A673 (cell line): ENCODE results near the gene BEGAIN. TPM values are rescaled to one million over a fixed set of nuclear protein-coding genes. Genes with fewer than 3 reads are reported as not detected.
A peak's percentile ranks its signal among the peaks of the same experiment; 100 is the strongest.

Experiments used
- BruUV-seq: library from RNA; stranded (reverse); fragments of 400-500 nt; replicated peaks from 2 replicates; lab custom pipeline; 2021; lab: Mats Ljungman, UMichigan
- CTCF ChIA-PET: fragments of 300-600 bp; sonication (Branson Sonifier 250); formaldehyde crosslinking; loops from one replicate; lab custom pipeline; 2022; ENCODE audit warnings: antibody characterized with exemption; lab: Charles Lee
- POLR2A ChIA-PET: fragments of 300-600 bp; sonication (Branson Sonifier 250); formaldehyde crosslinking; loops from one replicate; lab custom pipeline; 2022; ENCODE audit warnings: antibody characterized with exemption; ENCODE audit not compliant: low non-redundant PET; lab: Charles Lee
- DNase-seq: peaks from one replicate; pipeline ENCODE4 v3.0.0-alpha.2; 2015; ENCODE audit warnings: low spot score
- H3K27ac ChIP-seq: fragments of 200-600 bp; sonication (generic); 2 replicates; pipeline ENCODE4 v1.5.1; 2016; ENCODE audit warnings: mixed run types, low read depth, mild to moderate bottlenecking, mixed read lengths, antibody characterized with exemption, low read length; ENCODE audit not compliant: poor library complexity, severe bottlenecking
- H3K27me3 ChIP-seq: fragments of 200-600 bp; sonication (generic); replicated peaks from 2 replicates; pipeline ENCODE4 v1.6.1; 2017; ENCODE audit warnings: mixed run types, low read depth, mild to moderate bottlenecking, mixed read lengths, antibody characterized with exemption, low read length; ENCODE audit not compliant: insufficient read depth, poor library complexity
- H3K36me3 ChIP-seq: fragments of 200-600 bp; sonication (generic); 2 replicates; pipeline ENCODE4 v1.6.1; 2016; ENCODE audit warnings: mixed run types, mild to moderate bottlenecking, mixed read lengths, antibody characterized with exemption, low read length; ENCODE audit not compliant: insufficient read depth, poor library complexity, severe bottlenecking
- H3K4me1 ChIP-seq: fragments of 200-600 bp; sonication (generic); 2 replicates; pipeline ENCODE4 v1.6.1; 2017; ENCODE audit warnings: mixed run types, mild to moderate bottlenecking, mixed read lengths, antibody characterized with exemption, low read length; ENCODE audit not compliant: insufficient read depth, poor library complexity, severe bottlenecking
- H3K4me3 ChIP-seq: fragments of 200-600 bp; sonication (generic); 2 replicates; pipeline ENCODE4 v1.5.1; 2016; ENCODE audit warnings: low read depth, mixed run types, mild to moderate bottlenecking, mixed read lengths, low read length; ENCODE audit not compliant: poor library complexity, severe bottlenecking
- H3K9me3 ChIP-seq: fragments of 200-600 bp; sonication (generic); 2 replicates; pipeline ENCODE4 v1.6.1; 2016; ENCODE audit warnings: mixed run types, low read depth, mild to moderate bottlenecking, mixed read lengths, antibody characterized with exemption, low read length; ENCODE audit not compliant: poor library complexity, severe bottlenecking
- EZH2 ChIP-seq: fragments of 200-600 bp; sonication (generic); IDR thresholded peaks from 2 replicates; pipeline ENCODE4 v1.6.1; 2017; ENCODE audit warnings: borderline replicate concordance, low read depth, mild to moderate bottlenecking, mixed read lengths, antibody characterized with exemption, low read length; ENCODE audit not compliant: poor library complexity, severe bottlenecking
- intact Hi-C: fragments of 100-400 bp; cut with micrococcal nuclease; formaldehyde crosslinking; loops from one replicate; pipeline ENCODE4 v1.10.0; 2022; ENCODE audit not compliant: unreplicated experiment
- total RNA-seq: library from RNA; stranded (reverse); gene quantifications from 2 replicates; pipeline ENCODE4 v1.2.3, GENCODE V29; 2021
- TF ChIP-seq, protein P1 (sequence below): fragments of 300-800, 200-600 bp; sonication (generic); conservative IDR thresholded peaks from 2 replicates; pipeline ENCODE4 v1.5.1; 2017; ENCODE audit warnings: low read depth, mild to moderate bottlenecking, antibody characterized with exemption, low read length, moderate library complexity, mixed read lengths

The BEGAIN gene
- total RNA-seq, 1 experiment from 2014 or later, result 0.84 TPM

DNA sequence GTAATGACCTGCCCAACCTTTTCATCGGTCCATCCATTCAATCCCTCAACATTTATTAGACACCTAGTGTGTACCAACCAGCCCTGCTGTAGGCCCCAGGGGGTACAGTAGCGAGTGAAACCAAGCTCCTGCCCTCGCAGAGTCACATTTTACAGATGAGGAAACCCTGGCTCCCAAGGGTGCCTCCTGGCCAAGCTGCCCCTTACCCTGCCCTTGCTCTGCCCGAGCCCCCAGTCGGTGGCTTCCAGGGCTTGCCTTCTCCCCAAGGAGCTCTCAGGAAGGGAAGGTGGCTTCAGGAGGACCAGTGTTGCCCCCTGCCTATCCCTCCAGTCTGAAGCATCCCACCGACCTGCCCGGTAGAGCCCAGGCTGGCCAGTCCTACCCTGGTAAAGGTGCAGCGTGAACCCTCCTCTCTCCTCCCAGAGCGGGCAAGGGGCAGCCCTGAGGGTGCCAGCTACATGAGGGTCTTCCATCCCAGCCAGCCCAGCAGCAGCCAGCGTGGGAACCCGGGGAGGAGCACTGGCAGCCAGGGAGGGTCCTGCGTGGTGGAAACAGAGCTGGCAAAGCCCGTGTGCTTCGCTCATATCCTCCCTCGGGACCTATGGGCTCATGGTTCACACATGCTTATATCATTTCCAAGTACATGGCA lies 670 bp upstream of the BEGAIN start:
- TF ChIP-seq, protein P1, sequence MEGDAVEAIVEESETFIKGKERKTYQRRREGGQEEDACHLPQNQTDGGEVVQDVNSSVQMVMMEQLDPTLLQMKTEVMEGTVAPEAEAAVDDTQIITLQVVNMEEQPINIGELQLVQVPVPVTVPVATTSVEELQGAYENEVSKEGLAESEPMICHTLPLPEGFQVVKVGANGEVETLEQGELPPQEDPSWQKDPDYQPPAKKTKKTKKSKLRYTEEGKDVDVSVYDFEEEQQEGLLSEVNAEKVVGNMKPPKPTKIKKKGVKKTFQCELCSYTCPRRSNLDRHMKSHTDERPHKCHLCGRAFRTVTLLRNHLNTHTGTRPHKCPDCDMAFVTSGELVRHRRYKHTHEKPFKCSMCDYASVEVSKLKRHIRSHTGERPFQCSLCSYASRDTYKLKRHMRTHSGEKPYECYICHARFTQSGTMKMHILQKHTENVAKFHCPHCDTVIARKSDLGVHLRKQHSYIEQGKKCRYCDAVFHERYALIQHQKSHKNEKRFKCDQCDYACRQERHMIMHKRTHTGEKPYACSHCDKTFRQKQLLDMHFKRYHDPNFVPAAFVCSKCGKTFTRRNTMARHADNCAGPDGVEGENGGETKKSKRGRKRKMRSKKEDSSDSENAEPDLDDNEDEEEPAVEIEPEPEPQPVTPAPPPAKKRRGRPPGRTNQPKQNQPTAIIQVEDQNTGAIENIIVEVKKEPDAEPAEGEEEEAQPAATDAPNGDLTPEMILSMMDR, result no peak
- Histone ChIP-seq H3K9me3 (no peaks in the 10 kb centered on the region), H3K36me3 (no peaks in the 10 kb centered on the region), H3K4me3 (no peak overlapping the region), H3K27me3 (peaks cover 5% of the 10 kb centered on the region), H3K27ac (no peak overlapping the region), H3K4me1 (peaks cover 6% of the 10 kb centered on the region)
- ChIA-PET POLR2A (no interaction called here), CTCF (no interaction called here)
- peak; percentile 45 for DNase-seq
- intact Hi-C loops, result no loop called here
- BruUV-seq, result no TSS peak

DNA sequence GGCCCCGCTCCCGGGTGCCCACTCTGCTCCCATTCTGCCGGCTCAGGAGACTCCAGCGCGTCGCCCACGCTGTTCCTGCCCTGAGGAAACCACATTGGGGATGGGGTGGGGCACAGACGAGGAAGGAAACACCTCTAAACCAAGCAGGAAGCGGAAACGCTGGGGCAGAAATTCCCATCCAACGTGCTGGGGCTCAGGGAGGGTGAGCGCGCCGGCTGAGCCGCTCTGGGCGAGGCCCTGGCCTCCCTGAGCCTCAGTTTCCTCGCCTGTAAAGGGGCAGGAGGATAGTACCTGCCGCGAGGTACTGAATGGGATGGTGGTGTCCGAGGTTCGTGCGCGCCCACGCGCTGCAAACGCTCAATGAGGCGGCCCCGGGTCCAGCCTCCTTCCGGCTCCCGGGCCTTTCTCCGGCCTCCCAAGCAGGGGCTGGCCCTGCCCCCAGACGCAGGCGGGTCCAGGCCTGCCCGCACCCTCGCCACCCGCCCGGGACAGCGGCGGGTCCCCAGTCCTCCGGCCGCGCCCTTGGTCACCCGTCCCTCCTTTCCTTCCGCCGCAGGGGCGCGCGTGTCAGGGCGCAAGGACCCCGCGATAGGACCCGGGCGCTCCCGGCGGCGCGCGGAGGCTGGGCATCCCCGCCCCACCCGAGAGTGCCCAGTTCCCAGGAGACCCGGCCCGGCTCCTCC lies 673 bp downstream of the BEGAIN start:
- no peaks in the 10 kb centered on the region for H3K36me3 ChIP-seq
- intact Hi-C loops, result no loop called here
- ChIA-PET CTCF (no interaction called here), POLR2A (no interaction called here)
- no peaks in the 10 kb centered on the region for H3K9me3 ChIP-seq
- peak; percentile 37 for DNase-seq
- BruUV-seq, result no TSS peak
- peaks cover 5% of the 10 kb centered on the region for H3K27me3 ChIP-seq
- H3K4me1 ChIP-seq, result peaks cover 6% of the 10 kb centered on the region
- no peak overlapping the region for H3K27ac ChIP-seq
- TF ChIP-seq, protein P1, result no peak
- TF ChIP-seq EZH2, result no peak
- peak overlapping the region; percentile 56 for H3K4me3 ChIP-seq

DNA sequence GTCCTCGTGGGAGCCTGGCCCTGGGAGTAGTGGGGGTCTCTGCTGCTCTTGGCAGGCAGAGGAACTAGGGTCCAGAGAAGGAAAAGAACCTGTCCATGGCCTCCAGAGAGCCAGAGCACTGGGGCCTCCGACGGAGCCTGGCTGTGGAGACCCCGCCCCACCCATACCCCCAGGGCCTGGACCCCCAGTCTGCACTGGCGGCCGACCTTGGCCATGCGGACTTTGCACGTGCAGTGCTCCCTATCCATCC lies 1.1 kb downstream of the BEGAIN start:
- POLR2A ChIA-PET, result no interaction called here
- Histone ChIP-seq H3K4me3 (peak overlapping the region; percentile 56), H3K27ac (no peak overlapping the region), H3K9me3 (no peaks in the 10 kb centered on the region), H3K27me3 (peaks cover 5% of the 10 kb centered on the region), H3K4me1 (peaks cover 6% of the 10 kb centered on the region), H3K36me3 (no peaks in the 10 kb centered on the region)
- DNase-seq, result no peak
- no TSS peak for BruUV-seq
- intact Hi-C loops, result no loop called here
- TF ChIP-seq EZH2, result no peak
- TF ChIP-seq, protein P1, result no peak
- CTCF ChIA-PET, result no interaction called here
